Measurements from ENCODE around the gene PRSS27. TPM values are rescaled to one million over a fixed set of nuclear protein-coding genes. Genes with fewer than 3 reads are reported as not detected.

Gene PRSS27
- total RNA-seq, 4 donors from 2014 or later = 1.3 to 5.0 (median 2.0) TPM

DNA sequence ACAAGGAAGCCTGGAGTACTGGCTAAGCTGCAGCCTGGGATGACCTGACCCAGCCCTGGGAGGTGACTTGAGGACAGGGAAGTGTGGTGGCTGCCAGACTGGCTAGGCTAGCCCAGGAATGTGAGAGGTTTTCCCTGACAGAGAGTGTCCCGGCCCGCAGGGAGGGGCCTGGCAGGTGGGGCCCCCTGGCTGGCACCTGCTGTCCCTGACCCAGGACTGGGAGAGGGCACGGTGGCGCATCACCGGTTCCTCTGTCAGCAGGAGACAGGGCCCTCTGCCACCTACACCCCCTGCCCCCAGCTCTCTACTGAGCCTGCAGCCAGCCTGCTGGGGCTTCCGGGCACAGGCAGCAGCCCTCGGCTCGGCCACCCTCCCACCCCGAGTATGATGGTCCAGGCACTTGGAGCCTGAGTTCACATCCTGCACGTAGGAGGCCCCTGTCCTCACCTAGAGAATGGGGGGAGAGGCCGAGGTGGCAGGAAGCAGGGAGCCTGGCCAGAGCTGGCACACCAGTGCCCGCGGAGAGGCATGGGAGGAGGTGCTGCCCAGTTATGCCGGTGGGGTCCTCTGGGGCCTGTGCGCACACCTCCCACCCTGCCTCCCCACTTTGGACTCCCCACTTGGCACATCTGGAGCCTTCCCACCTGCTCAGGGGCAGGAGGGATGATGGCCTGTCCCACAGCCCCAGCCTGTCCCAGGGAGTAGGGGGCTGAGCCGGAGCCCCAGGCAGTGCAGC lies 528 bp downstream of the PRSS27 start:
- TF ChIP-seq POLR2A (IDR thresholded peaks at IDR 0.05) = no peak
- TF ChIP-seq, protein P1, sequence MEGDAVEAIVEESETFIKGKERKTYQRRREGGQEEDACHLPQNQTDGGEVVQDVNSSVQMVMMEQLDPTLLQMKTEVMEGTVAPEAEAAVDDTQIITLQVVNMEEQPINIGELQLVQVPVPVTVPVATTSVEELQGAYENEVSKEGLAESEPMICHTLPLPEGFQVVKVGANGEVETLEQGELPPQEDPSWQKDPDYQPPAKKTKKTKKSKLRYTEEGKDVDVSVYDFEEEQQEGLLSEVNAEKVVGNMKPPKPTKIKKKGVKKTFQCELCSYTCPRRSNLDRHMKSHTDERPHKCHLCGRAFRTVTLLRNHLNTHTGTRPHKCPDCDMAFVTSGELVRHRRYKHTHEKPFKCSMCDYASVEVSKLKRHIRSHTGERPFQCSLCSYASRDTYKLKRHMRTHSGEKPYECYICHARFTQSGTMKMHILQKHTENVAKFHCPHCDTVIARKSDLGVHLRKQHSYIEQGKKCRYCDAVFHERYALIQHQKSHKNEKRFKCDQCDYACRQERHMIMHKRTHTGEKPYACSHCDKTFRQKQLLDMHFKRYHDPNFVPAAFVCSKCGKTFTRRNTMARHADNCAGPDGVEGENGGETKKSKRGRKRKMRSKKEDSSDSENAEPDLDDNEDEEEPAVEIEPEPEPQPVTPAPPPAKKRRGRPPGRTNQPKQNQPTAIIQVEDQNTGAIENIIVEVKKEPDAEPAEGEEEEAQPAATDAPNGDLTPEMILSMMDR (IDR thresholded peaks at IDR 0.05) = no peak
- DNase-seq (ENCODE audit: low spot score in 2 of 2) = no peak
- intact Hi-C loops (cut with DNase I; ENCODE audit: low total_unique reads) = no loop called here
- no peak overlapping the region for H3K4me3 ChIP-seq (ENCODE audit: low read depth, poor library complexity, severe bottlenecking)
- WGBS, 2 donors = 52 to 61% methylated on average over 10 to 14 of the region's 16 CpGs

DNA sequence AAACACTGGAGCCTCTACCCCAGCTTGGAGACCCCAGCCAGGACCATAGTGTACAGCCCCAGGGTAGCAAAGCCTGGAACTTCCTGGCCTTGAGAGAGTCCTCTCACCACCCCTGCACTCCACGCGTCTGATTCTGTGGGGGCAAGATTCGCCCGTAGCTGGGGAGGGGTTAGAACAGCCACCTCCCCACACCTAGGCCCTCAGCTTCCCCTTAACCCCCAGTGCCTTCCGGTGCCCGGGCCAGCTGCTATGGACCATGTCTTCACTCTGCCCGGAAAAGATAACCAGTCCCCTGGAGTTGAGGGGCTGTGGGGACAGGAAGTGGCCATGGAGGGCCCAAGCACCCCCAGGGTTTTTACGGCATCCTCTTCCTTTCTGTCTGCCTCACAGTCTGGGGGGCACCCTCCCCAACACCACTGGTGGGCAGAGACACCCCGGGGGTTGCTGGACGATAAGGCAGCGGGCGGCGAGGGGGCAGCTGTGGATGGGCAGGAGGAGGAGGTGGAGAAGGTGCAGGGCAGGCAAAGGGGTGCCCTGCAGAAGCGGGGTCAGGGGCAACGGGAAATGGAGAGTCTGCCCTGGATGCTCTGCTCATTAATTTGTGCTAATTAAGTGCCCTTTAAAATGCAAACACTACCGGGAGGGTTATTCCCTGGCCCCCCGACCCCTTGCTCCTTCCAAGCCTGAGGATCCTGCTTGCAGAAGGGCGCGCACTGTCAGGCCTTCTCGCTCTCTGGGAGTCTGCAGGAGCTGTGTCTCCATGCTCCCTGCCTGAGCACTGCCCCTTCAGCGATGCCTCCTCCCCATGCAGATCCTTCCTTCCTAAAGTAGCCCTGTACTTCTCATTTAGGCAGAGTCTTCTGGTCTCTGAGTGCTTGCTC lies 2.4 kb downstream of the PRSS27 start:
- H3K4me3 ChIP-seq (ENCODE audit: low read depth, poor library complexity, severe bottlenecking) = no peak overlapping the region
- DNase-seq (ENCODE audit: low spot score in 2 of 2) = no peak
- 75 to 87% methylated on average over 21 of the region's 21 CpGs for WGBS, 2 donors
- TF ChIP-seq POLR2A (IDR thresholded peaks at IDR 0.05) = no peak
- TF ChIP-seq, protein P1 (IDR thresholded peaks at IDR 0.05) = no peak
- intact Hi-C loops (cut with DNase I; ENCODE audit: low total_unique reads) = no loop called here

DNA sequence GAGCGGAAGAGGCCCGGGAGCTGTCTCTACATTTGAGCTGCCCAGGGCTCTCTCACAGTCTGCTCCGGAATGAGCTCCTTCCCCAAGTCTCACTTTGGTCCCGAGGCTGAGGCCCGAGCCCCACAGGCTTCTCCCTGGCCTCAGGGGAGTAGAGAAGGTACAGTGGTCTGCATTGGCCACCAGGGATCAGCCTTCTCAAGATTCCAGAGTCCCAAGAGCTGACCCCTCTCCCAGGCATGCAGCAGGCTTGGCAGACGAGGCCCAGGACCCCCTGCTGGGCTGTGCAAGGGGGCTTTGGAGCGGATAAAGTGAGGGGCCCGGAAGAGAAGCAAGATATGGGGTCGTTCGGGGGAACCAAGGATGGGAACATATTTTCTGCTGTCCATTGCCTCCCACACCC lies 3.1 kb downstream of the PRSS27 start:
- intact Hi-C loops (cut with DNase I; ENCODE audit: low total_unique reads) = no loop called here
- TF ChIP-seq, protein P1 (IDR thresholded peaks at IDR 0.05) = no peak
- no peak for TF ChIP-seq POLR2A (IDR thresholded peaks at IDR 0.05)
- no peak for DNase-seq (ENCODE audit: low spot score in 2 of 2)
- H3K4me3 ChIP-seq (ENCODE audit: low read depth, poor library complexity, severe bottlenecking) = no peak overlapping the region
- 78 to 86% methylated on average over 8 to 10 of the region's 10 CpGs for WGBS, 2 donors

DNA sequence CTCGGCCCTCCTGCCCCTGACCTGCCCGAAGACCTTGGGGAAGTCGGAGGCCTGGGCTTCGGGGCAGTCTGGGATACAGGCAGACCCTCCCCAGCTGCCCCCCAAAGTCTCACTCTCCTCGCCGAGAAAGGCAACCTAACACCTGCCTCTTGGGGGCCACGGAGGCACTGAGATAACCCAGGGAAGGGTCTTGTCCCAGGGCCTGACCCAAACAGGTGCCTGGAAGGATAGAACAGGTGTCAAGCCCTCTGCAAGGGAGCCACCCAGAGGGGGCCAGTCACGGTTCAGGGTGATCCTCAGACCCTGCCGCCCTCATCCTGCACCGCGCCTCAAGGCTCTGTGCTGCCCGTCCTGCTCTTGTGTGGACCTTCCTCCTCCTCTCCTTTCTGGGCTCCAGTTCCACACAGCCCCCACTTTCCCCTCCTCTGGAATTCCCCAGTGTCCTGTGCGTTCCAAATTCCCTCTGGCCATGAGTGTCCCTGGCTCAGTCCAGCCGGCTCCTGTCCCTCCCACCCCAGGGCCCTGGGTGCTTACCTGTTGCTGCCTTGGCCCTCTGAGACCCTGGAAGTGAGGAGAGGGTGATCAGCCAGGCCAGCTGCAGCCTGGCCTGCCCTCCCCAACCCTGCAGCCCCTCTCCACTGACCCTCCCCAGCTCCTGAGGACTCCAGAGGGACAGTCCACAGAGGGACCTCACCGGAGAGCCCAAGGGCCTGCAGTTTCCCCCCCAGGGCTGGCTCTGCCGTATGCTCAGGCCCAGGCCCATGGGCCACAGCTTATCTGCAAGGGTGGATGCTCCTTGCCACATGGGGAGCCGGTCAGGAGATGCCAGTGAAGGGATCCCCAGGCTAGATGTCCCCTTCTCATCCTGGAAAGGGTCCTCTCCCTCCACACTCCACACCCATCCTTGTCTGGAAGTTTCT lies 3.8 kb downstream of the PRSS27 start:
- intact Hi-C loops (cut with DNase I; ENCODE audit: low total_unique reads) = no loop called here
- no peak for TF ChIP-seq POLR2A (IDR thresholded peaks at IDR 0.05)
- TF ChIP-seq, protein P1 (IDR thresholded peaks at IDR 0.05) = no peak
- no peak for DNase-seq (ENCODE audit: low spot score in 2 of 2)
- WGBS, 2 donors = 68 to 79% methylated on average over 13 to 17 of the region's 17 CpGs
- H3K4me3 ChIP-seq (ENCODE audit: low read depth, poor library complexity, severe bottlenecking) = no peak overlapping the region

DNA sequence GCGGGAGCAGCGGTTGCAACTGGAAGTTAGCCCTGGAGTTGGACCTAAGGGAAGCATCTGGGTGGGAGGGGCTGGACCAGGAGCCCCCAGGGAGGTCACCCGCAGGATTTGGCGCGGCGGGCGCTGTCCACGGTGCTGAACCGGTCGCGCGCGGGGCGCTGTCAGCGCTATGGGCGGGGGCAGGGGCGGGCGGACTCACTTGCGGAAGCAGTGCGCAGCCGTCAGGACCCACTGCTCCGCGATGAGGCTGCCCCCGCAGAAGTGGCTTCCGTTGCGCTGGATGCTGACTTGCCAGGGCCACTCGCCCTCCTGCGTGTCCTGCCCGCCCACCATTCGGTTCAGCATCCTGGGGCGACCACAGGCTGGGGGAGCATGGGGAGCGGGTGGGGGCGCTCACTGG lies 4.5 kb downstream of the PRSS27 start:
- H3K4me3 ChIP-seq (ENCODE audit: low read depth, poor library complexity, severe bottlenecking) = no peak overlapping the region
- no peak for TF ChIP-seq POLR2A (IDR thresholded peaks at IDR 0.05)
- intact Hi-C loops (cut with DNase I; ENCODE audit: low total_unique reads) = no loop called here
- DNase-seq (ENCODE audit: low spot score in 2 of 2) = no peak
- 0 to 6% methylated on average over 3 to 28 of the region's 33 CpGs for WGBS, 2 donors

Measured in lower leg skin (tissue), 4 donors.